ENCODE results near the gene TMEM63A.

TMEM63A gene

DNA sequence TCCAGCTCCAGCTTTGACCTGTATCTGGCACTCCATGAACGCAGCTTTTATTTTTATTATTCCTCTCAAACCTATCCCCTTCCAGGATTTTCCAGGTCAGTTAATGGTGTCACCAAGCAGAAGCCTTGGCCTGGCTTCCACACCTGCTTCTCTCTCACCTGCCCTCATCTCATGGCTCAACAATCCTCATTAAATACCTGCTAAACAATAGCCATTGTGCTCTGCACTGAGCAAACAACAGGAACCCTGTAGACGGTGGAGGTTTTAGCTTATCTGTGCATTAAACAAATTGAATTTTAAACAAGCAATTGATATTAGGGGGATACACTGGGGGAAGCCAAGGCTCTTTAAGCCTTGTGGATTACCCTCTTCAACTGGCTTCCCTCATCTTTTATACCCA is 26.6 kb upstream of the TMEM63A start:
- no peaks in the 10 kb centered on the region; the same call in 1 of the 2 replicates for H3K36me3 ChIP-seq (ENCODE audit: control insufficient read depth, insufficient read depth, low read length)
- WGBS (ENCODE audit: insufficient coverage, insufficient read length): no CpG with 5 or more reads among the region's 2 CpGs

DNA sequence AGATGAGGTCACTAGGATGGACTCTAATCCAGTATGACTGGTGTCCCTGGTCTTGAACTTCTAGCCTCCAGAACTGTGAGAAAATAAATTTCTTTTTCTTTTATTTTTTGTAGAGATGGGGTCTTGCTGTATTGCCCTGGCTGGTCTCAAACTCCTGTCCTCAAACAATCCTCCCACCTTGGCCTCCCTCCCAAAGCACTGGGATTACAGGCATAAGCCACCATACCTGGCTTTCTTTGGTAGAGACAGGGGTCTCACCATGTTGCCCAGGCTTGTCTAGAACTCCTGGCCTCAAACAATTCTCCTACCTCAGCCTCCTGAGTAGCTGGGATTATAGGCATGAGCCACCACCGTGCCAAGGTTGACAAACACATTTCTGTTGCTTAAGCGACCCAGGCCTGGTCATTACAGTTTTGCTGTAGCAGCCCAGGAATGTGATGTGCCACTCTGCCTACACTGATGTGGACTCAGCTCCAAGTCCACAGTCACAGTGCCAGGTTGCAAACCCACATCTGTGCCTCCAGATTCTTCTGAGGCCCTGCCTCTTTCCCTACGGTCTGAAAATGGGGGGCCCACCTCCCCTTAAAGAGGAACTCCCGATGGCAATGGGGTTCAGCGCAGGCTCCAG is 25.9 kb upstream of the TMEM63A start:
- no CpG with 5 or more reads among the region's 5 CpGs for WGBS (ENCODE audit: insufficient coverage, insufficient read length)
- DNase-seq (ENCODE audit: low read depth, low spot score): no peak
- H3K9me3 ChIP-seq (ENCODE audit: control insufficient read depth, insufficient read depth, low read length): no peaks in the 10 kb centered on the region
- H3K27ac ChIP-seq (ENCODE audit: low read length): no peak overlapping the region
- no peaks in the 10 kb centered on the region; the same call in 1 of the 2 replicates for H3K36me3 ChIP-seq (ENCODE audit: control insufficient read depth, insufficient read depth, low read length)
- no peak overlapping the region for H3K4me3 ChIP-seq (ENCODE audit: low read length)
- H3K4me1 ChIP-seq (ENCODE audit: control insufficient read depth, insufficient read depth, low read length): peaks cover 3% of the 10 kb centered on the region; the same call in 1 of the 2 replicates
- H3K27me3 ChIP-seq (ENCODE audit: control insufficient read depth, insufficient read depth, low read length): no peaks in the 10 kb centered on the region

More for the DNA sequence above, 26.6 kb upstream of the TMEM63A start:
- Histone ChIP-seq H3K27me3 (ENCODE audit: control insufficient read depth, insufficient read depth, low read length) (no peaks in the 10 kb centered on the region), H3K9me3 (ENCODE audit: control insufficient read depth, insufficient read depth, low read length) (no peaks in the 10 kb centered on the region), H3K4me1 (ENCODE audit: control insufficient read depth, insufficient read depth, low read length) (peaks cover 3% of the 10 kb centered on the region; the same call in 1 of the 2 replicates), H3K4me3 (ENCODE audit: low read length) (no peak overlapping the region), H3K27ac (ENCODE audit: low read length) (no peak overlapping the region)
- DNase-seq (ENCODE audit: low read depth, low spot score): no peak

DNA sequence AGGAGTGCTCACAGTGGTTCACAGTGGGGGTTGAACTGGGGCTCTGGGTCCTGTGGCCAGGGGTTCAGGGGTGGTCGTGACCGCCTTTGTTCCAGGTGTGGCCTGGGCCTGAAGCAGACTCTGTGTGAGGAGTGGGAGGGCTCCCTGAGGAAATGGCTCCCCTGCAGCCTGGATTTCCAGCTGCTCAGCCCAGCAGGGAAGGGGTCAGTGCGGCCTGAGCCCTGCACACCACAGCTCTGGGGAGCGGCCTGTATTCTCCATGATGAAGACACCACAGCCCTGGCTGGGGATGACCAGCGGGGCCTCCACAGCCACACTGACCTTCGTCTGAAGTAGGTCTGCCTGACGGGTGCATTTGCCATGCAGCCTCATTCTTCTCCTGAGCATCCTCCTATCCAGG is 25.2 kb upstream of the TMEM63A start:
- no peaks in the 10 kb centered on the region for H3K9me3 ChIP-seq (ENCODE audit: control insufficient read depth, insufficient read depth, low read length)
- WGBS (ENCODE audit: insufficient coverage, insufficient read length): no CpG with 5 or more reads among the region's 7 CpGs
- no peak for DNase-seq (ENCODE audit: low read depth, low spot score)
- peaks cover 3% of the 10 kb centered on the region; the same call in 1 of the 2 replicates for H3K4me1 ChIP-seq (ENCODE audit: control insufficient read depth, insufficient read depth, low read length)
- H3K27ac ChIP-seq (ENCODE audit: low read length): no peak overlapping the region
- no peak overlapping the region for H3K4me3 ChIP-seq (ENCODE audit: low read length)
- H3K36me3 ChIP-seq (ENCODE audit: control insufficient read depth, insufficient read depth, low read length): no peaks in the 10 kb centered on the region; the same call in 1 of the 2 replicates
- H3K27me3 ChIP-seq (ENCODE audit: control insufficient read depth, insufficient read depth, low read length): no peaks in the 10 kb centered on the region

DNA sequence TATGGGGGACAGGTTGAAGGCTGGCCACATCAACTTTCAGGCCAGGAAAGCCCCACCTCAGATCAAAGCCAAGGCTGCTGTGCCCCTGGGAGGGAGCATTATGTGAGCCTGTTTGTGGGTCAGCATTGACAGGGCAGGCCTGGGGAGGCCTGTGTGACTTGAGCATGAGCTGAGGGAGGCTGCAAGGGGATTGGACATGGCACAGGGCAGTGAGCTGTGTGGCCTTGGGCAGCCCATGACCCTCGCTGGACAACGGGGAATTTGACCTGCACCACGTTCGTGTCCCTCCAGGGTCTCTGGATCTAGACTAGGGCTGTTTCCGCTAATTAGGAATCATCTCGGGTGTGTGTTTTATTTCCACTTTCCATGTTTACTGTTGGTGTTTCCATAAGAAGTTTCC is 24.3 kb upstream of the TMEM63A start:
- WGBS (ENCODE audit: insufficient coverage, insufficient read length): no CpG with 5 or more reads among the region's 6 CpGs
- no peaks in the 10 kb centered on the region for H3K9me3 ChIP-seq (ENCODE audit: control insufficient read depth, insufficient read depth, low read length)
- H3K27ac ChIP-seq (ENCODE audit: low read length): no peak overlapping the region
- H3K36me3 ChIP-seq (ENCODE audit: control insufficient read depth, insufficient read depth, low read length): no peaks in the 10 kb centered on the region; the same call in 1 of the 2 replicates
- H3K27me3 ChIP-seq (ENCODE audit: control insufficient read depth, insufficient read depth, low read length): no peaks in the 10 kb centered on the region
- peaks cover 3% of the 10 kb centered on the region; the same call in 1 of the 2 replicates for H3K4me1 ChIP-seq (ENCODE audit: control insufficient read depth, insufficient read depth, low read length)
- H3K4me3 ChIP-seq (ENCODE audit: low read length): no peak overlapping the region
- DNase-seq (ENCODE audit: low read depth, low spot score): no peak

DNA sequence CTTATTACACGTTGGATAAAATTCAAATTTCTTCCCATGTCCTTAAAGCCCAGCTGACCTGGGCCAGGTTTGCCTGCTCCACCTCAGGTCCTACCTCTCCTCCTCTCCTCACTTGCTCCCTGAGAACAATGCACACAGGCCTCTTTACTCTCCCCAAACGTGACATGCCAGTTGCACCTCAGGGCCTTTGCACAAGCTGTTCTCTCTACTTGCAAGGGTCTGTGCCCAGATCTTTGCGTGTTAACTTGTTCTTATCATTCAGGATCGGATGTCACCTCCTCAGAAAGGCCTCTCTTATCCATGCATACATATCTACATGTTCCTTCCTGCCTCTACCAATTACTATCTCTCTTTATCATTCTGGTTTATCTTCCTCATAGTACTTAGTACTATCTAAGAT is 21.4 kb upstream of the TMEM63A start:
- DNase-seq (ENCODE audit: low read depth, low spot score): no peak
- Histone ChIP-seq H3K4me1 (ENCODE audit: control insufficient read depth, insufficient read depth, low read length) (peaks cover 7% of the 10 kb centered on the region), H3K4me3 (ENCODE audit: low read length) (no peak overlapping the region), H3K36me3 (ENCODE audit: control insufficient read depth, insufficient read depth, low read length) (no peaks in the 10 kb centered on the region; the same call in 1 of the 2 replicates), H3K27me3 (ENCODE audit: control insufficient read depth, insufficient read depth, low read length) (no peaks in the 10 kb centered on the region), H3K27ac (ENCODE audit: low read length) (no peak overlapping the region), H3K9me3 (ENCODE audit: control insufficient read depth, insufficient read depth, low read length) (no peaks in the 10 kb centered on the region)
- no CpG with 5 or more reads among the region's 4 CpGs for WGBS (ENCODE audit: insufficient coverage, insufficient read length)

DNA sequence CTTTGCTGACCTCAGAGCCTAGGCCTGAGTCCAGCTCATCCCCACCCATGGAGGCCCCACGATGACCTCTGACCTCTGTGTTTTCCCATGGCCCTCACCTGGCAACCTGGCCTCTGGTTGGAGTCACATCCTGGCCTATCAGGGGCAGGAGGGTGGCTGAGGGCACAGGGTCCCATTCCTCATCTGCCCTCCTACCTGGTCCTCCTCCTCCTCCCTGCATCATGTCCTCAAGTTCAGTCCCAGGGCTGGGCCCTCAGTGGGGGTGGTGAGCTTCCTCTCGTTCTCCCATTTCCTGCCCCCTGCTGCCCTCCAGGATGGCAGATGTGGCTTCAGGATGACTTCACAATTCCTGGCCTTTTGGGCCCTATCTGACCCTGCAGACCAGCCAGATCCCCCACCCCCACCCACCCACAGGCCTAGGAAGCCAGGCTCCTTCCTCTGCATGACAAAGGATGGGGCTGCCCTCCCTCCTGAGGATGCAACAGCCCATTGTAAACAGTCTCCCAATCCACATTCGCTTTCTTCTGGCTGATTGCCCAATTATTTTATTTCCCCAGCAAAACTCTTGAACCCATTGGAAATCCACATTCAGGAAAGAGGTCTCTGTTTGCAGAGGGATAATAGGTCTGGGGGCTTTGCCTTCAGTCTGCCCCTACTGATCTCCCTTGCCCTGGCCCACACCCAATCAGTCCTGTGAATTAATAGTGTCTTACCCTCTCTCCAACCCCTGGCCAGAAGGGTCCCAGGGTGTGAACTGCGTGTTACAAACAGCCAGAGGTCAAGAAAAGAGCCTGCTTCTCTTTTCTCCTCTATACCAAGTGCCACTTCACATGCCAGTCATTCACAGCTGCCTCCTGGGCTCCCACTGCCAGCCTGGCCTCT is 17.1 kb upstream of the TMEM63A start:
- Histone ChIP-seq H3K4me1 (ENCODE audit: control insufficient read depth, insufficient read depth, low read length) (peaks cover 16% of the 10 kb centered on the region), H3K27me3 (ENCODE audit: control insufficient read depth, insufficient read depth, low read length) (no peaks in the 10 kb centered on the region), H3K9me3 (ENCODE audit: control insufficient read depth, insufficient read depth, low read length) (no peaks in the 10 kb centered on the region), H3K27ac (ENCODE audit: low read length) (no peak overlapping the region), H3K4me3 (ENCODE audit: low read length) (no peak overlapping the region), H3K36me3 (ENCODE audit: control insufficient read depth, insufficient read depth, low read length) (no peaks in the 10 kb centered on the region)
- no CpG with 5 or more reads among the region's 4 CpGs for WGBS (ENCODE audit: insufficient coverage, insufficient read length)
- DNase-seq (ENCODE audit: low read depth, low spot score): peak; percentile 96

DNA sequence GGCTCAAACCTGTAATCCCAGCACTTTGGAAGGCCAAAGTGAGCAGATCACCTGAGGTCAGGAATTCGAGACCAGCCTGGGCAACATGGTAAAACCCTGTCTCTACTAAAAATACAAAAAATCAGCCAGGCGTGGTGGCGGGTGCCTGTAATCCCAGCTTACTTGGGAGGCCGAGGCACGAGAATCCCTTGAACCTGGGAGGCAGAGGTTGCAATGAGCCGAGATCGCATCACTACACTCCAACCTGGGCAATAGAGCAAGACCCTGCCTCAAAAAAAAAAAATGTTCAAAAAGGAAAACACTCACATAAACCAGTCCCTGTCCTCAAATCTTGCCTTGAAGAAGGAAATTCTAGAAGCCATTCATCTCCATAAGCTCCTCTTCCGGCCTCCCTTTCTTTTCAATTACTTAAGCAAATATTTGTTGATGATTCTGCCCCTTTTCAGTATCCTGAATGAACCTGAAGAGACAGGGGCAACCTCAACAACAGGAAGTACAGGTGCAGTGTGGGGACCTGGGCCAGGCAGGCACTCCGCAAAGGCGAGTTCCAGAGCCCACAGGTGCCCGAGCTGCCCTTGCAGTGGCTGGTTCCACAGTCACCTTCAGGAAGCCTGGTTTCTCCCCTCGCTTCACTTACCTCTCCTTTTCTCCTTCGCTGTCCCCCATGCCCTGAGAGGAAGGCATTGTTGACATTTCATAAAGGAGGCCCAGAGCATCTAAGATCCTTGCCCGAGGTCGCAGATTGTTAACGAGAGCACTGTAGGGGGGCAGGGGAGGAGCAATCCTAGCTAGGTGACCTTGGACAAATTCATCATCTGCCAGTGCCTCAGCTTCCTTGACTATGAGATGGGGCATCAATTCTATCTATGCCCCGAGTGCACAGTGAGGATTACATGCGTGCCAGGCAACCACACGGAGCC is 15.7 kb upstream of the TMEM63A start:
- WGBS (ENCODE audit: insufficient coverage, insufficient read length): no CpG with 5 or more reads among the region's 19 CpGs
- no peak for DNase-seq (ENCODE audit: low read depth, low spot score)
- Histone ChIP-seq H3K9me3 (ENCODE audit: control insufficient read depth, insufficient read depth, low read length) (no peaks in the 10 kb centered on the region), H3K36me3 (ENCODE audit: control insufficient read depth, insufficient read depth, low read length) (no peaks in the 10 kb centered on the region), H3K27me3 (ENCODE audit: control insufficient read depth, insufficient read depth, low read length) (no peaks in the 10 kb centered on the region), H3K27ac (ENCODE audit: low read length) (no peak overlapping the region), H3K4me1 (ENCODE audit: control insufficient read depth, insufficient read depth, low read length) (peaks cover 16% of the 10 kb centered on the region), H3K4me3 (ENCODE audit: low read length) (no peak overlapping the region)

DNA sequence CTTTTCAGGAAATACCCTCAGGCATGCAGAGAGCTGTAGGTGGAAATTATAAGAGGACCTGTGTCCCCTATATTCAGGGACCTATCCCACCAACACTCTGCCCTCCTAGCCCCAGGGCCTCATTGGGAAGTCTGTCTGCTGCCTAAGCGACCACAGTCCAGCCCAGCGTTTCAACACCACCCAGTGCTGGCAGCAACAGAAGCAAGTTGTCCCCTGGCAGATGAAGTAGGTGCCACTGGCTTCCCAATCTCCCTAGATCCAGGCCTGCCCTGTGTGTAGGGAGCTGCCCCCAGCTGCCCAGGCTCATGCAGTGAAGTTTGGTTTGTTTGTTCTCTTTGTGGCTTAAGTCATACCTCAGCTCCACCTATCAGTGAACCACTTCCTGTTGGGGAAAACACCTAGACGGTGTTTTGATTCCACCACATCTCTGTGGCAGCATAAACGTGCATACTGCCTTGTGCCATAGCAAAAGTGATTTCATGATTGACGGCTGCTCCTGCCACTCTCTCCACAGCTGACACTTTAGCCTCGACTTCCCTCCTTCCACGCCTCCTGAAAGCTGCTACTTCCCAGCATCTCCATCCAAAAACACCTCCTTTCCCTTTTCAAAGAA is 14.9 kb upstream of the TMEM63A start:
- Histone ChIP-seq H3K4me1 (ENCODE audit: control insufficient read depth, insufficient read depth, low read length) (peaks cover 16% of the 10 kb centered on the region), H3K27ac (ENCODE audit: low read length) (no peak overlapping the region), H3K9me3 (ENCODE audit: control insufficient read depth, insufficient read depth, low read length) (no peaks in the 10 kb centered on the region), H3K36me3 (ENCODE audit: control insufficient read depth, insufficient read depth, low read length) (no peaks in the 10 kb centered on the region), H3K27me3 (ENCODE audit: control insufficient read depth, insufficient read depth, low read length) (no peaks in the 10 kb centered on the region), H3K4me3 (ENCODE audit: low read length) (no peak overlapping the region)
- DNase-seq (ENCODE audit: low read depth, low spot score): no peak
- WGBS (ENCODE audit: insufficient coverage, insufficient read length): no CpG with 5 or more reads among the region's 7 CpGs

DNA sequence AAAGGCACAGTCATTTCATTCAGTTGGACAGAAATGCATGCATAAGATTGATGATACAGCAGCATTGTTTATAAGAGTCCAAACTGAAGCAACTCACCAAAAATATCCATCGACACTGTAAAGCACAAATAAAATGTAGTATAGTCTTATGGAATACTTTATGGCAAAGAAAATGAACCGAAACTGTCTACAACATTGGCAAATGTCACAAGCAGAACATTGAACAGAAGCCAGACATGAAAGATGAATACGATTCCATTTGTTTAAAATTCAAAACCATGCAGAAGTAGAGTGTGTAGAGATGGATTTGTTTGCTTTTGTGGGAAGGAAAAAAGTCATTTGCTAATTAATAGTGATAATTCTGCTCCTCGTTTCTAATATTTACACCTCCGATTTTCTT is 14.3 kb upstream of the TMEM63A start:
- Histone ChIP-seq H3K4me1 (ENCODE audit: control insufficient read depth, insufficient read depth, low read length) (peaks cover 16% of the 10 kb centered on the region), H3K27ac (ENCODE audit: low read length) (no peak overlapping the region), H3K36me3 (ENCODE audit: control insufficient read depth, insufficient read depth, low read length) (no peaks in the 10 kb centered on the region), H3K9me3 (ENCODE audit: control insufficient read depth, insufficient read depth, low read length) (no peaks in the 10 kb centered on the region), H3K4me3 (ENCODE audit: low read length) (no peak overlapping the region), H3K27me3 (ENCODE audit: control insufficient read depth, insufficient read depth, low read length) (no peaks in the 10 kb centered on the region)
- DNase-seq (ENCODE audit: low read depth, low spot score): no peak
- WGBS (ENCODE audit: insufficient coverage, insufficient read length): no CpG with 5 or more reads among the region's 5 CpGs

DNA sequence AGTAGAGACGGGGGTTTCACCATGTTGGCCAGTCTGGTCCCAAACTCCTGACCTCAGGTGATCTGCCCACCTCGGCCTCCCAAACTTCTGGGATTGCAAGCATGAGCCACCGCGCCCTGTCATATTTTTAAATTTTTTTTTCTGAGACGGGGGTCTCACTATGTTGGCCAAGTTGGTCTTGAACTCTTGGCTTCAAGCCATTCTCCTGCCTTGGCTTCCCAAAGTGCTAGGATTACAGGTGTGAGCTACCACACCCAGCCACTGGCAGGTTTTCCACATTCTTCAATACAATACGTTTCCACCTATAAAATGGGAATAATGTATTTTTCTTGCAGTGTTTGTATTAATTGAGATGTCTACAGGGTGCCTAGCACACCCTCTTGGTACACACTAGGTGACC is 10.1 kb upstream of the TMEM63A start:
- Histone ChIP-seq H3K27ac (ENCODE audit: low read length) (no peak overlapping the region), H3K4me3 (ENCODE audit: low read length) (no peak overlapping the region), H3K36me3 (ENCODE audit: control insufficient read depth, insufficient read depth, low read length) (no peaks in the 10 kb centered on the region), H3K9me3 (ENCODE audit: control insufficient read depth, insufficient read depth, low read length) (no peaks in the 10 kb centered on the region), H3K27me3 (ENCODE audit: control insufficient read depth, insufficient read depth, low read length) (no peaks in the 10 kb centered on the region), H3K4me1 (ENCODE audit: control insufficient read depth, insufficient read depth, low read length) (peaks cover 9% of the 10 kb centered on the region)
- WGBS (ENCODE audit: insufficient coverage, insufficient read length): no CpG with 5 or more reads among the region's 6 CpGs
- DNase-seq (ENCODE audit: low read depth, low spot score): no peak
